HFFc6 (cell line): ENCODE data around the gene INF2. TPM values are rescaled to one million over a fixed set of nuclear protein-coding genes. Genes with fewer than 3 reads are reported as not detected.

ENCODE experiments used
- DNase-seq: peaks from one replicate; pipeline ENCODE4 v3.0.0-alpha.2; 2018
- H3K27ac Mint-ChIP-seq: 2 replicates; pipeline ENCODE4 v1.8.0; 2020; ENCODE audit warnings: mild to moderate bottlenecking, mixed read lengths
- H3K27me3 Mint-ChIP-seq: 2 replicates; pipeline ENCODE4 v1.8.0; 2021; ENCODE audit warnings: mild to moderate bottlenecking, moderate library complexity, mixed read lengths; ENCODE audit not compliant: insufficient read depth
- H3K36me3 Mint-ChIP-seq: 2 replicates; pipeline ENCODE4 v1.8.0; 2021; ENCODE audit warnings: low read depth, mixed read lengths
- H3K4me1 Mint-ChIP-seq: 2 replicates; pipeline ENCODE4 v1.8.0; 2020; ENCODE audit warnings: low read depth, mixed read lengths
- H3K4me3 Mint-ChIP-seq: 2 replicates; pipeline ENCODE4 v1.8.0; 2020; ENCODE audit warnings: mild to moderate bottlenecking, moderate library complexity, mixed read lengths
- H3K9me3 Mint-ChIP-seq: 2 replicates; pipeline ENCODE4 v1.8.0; 2020; ENCODE audit warnings: mild to moderate bottlenecking, mixed read lengths
- total RNA-seq, 6 experiments: library from RNA; stranded (reverse); fragmentation: NEBNext Ultra II Directional; extraction: Animal tissue kit (Norgen Biotek cat#: 25700); gene quantifications; 2 replicates in 1 of 6; 3 replicates in 5 of 6; pipeline ENCODE4 v1.2.3, GENCODE V29; 2021
- TF ChIP-seq, protein P1 (sequence below): fragments of 200-600 bp; sonication (generic); IDR thresholded peaks from 2 replicates; pipeline ENCODE4 v1.5.0; 2021; ENCODE audit warnings: antibody characterized with exemption, mild to moderate bottlenecking

Gene INF2
- total RNA-seq, 6 experiments from 2014 or later = 111 to 121 (median 116) TPM

DNA sequence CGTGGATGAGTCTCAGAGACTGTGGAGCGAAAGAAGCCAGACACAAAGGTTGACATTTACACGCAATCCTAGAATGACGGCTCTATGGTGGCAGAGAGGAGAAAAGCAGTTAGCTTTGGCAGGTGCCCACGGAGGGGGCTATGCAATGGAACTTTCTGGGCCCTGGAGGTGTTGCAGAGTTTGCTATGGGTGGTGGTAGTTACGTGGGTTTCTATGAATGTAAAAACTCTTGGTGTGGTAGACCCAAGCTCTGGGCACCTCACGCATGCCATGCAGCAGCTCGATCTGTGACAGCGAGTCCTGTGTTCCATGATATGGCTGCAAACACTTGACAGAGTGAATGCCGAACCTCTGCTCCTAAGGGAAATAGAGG is 5.0 kb upstream of the INF2 start:
- DNase-seq = no peak
- Mint-ChIP-seq H3K27me3 (no peaks in the 10 kb centered on the region; the same call in 1 of the 2 replicates), H3K27ac (no peak overlapping the region), H3K4me1 (peaks cover 55% of the 10 kb centered on the region), H3K9me3 (no peaks in the 10 kb centered on the region), H3K36me3 (peaks cover 5% of the 10 kb centered on the region; the same call in 1 of the 2 replicates), H3K4me3 (no peak overlapping the region)
- TF ChIP-seq, protein P1, sequence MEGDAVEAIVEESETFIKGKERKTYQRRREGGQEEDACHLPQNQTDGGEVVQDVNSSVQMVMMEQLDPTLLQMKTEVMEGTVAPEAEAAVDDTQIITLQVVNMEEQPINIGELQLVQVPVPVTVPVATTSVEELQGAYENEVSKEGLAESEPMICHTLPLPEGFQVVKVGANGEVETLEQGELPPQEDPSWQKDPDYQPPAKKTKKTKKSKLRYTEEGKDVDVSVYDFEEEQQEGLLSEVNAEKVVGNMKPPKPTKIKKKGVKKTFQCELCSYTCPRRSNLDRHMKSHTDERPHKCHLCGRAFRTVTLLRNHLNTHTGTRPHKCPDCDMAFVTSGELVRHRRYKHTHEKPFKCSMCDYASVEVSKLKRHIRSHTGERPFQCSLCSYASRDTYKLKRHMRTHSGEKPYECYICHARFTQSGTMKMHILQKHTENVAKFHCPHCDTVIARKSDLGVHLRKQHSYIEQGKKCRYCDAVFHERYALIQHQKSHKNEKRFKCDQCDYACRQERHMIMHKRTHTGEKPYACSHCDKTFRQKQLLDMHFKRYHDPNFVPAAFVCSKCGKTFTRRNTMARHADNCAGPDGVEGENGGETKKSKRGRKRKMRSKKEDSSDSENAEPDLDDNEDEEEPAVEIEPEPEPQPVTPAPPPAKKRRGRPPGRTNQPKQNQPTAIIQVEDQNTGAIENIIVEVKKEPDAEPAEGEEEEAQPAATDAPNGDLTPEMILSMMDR = no peak

DNA sequence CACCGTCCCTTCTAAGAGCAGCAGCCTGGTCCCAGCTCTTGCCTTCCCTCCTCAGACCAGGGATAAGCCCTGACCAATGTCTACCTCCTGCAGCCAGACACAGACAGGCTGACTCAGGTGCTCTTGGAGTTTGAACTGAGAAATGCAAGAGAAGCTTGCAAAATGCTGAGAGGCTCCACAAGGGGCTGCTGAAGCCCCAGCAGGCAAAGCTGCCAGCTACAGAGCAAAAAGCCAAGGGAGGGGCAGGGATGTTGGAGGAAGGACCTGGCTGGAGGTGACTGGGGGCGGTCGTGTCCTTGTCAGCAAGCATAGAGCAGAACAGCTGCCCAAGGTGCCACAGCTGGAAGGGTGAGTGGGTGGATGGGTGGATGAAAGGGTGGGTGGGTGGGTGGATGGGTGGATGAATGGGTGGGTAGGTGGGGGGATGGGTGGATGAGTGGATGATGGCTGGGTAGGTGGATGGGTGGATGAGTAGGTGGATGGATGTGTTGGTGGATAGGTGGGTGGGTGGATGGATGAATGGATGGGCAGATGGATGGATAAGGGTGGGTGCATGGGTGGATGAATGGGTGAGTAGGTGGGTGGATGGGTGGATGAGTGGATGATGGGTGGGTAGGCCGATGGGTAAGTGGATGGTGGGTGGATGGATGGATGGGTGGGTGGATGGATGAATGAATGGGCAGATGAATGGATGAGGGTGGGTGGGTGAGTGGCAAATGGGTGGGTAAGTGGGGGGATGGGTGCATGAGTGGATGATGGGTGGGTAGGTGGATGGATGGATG is 4.0 kb upstream of the INF2 start:
- TF ChIP-seq, protein P1 = no peak
- Mint-ChIP-seq H3K27ac (no peak overlapping the region), H3K36me3 (peaks cover 5% of the 10 kb centered on the region; the same call in 1 of the 2 replicates), H3K27me3 (no peaks in the 10 kb centered on the region; the same call in none of the 2 replicates), H3K9me3 (no peaks in the 10 kb centered on the region), H3K4me3 (no peak overlapping the region), H3K4me1 (peaks cover 47% of the 10 kb centered on the region)
- DNase-seq = no peak

DNA sequence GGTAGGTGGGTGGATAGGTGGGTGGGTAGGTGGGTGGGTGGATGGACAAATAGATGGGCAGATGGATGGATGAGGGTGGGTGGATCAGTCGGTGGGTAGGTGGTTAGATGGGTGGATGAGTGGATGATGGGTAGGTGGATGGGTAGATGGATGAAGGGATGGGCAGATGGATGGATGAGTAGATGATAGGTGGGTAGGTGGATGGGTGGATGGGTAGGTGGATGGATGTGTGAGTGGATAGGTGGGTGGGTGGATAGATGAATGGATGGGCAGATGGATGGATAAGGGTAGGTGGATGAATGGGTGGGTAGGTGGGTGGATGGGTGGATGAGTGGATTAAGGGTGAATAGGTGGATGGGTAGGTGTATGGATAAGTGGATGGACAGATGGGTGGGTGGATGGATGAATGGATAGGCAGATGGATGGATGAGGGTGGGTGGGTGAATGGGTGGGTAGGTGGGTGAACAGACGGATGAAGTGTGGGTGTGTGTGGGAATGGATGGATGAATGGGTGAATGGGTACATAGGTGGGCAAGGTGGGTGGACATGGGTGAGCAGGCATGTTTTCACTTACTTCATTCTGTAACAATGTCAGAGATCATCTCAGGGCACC is 3.3 kb upstream of the INF2 start:
- H3K27me3 Mint-ChIP-seq = no peaks in the 10 kb centered on the region; the same call in 1 of the 2 replicates
- H3K4me1 Mint-ChIP-seq = peaks cover 42% of the 10 kb centered on the region

DNA sequence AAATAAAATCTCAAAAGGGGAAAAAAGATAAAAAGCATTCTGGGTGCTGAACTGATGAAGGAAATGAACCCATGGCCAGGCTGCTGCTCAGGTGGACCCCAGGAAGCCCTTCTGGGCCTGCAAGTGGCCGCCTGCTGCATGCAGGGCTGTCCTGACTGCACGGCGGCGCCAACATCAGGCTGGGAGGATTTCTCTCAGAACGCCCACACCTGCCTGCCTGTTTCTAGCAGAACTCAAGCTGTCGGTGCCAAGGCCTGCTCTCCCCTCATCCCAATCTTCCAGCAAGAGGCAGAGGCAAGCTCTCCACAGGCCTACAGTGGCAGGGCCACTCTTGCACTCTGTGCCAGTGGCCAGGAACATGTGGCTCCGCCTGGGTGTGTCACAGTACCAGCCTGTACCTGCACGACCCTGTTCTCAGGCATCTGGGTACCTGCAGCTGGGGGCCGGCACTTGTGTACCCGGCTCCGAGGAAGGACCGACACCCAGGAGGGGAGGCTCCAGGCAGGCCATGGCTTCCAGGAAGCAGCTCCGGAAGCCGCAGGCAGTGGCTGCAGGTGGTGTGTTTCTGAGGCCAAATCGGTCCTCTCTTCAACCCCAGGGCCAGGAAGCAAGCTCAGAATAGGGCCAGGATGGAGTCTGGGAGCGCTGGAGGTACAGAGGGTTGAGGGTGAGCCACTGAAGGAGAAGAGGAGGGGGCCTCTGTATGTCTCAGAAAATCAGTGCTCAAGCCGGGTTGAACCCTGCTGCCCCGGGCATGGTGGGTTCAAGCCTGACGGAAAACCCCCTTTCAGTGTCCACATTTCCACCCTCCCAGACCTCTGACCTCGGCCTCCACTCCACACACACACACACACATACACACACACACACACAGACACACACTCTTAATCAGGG is 2.5 kb upstream of the INF2 start:
- Mint-ChIP-seq H3K36me3 (peaks cover 5% of the 10 kb centered on the region; the same call in 1 of the 2 replicates), H3K4me3 (no peak overlapping the region), H3K27me3 (no peaks in the 10 kb centered on the region; the same call in 1 of the 2 replicates), H3K4me1 (peaks cover 39% of the 10 kb centered on the region), H3K9me3 (no peaks in the 10 kb centered on the region), H3K27ac (no peak overlapping the region)
- DNase-seq = no peak
- TF ChIP-seq, protein P1 = no peak

More for the DNA sequence above, 3.3 kb upstream of the INF2 start:
- Mint-ChIP-seq H3K36me3 (peaks cover 5% of the 10 kb centered on the region; the same call in 1 of the 2 replicates), H3K9me3 (no peaks in the 10 kb centered on the region), H3K4me3 (no peak overlapping the region), H3K27ac (no peak overlapping the region)
- no peak for DNase-seq
- TF ChIP-seq, protein P1 = no peak
